Panc1 (cell line): ENCODE data around the gene TACC2. TPM values are rescaled to one million over a fixed set of nuclear protein-coding genes. Genes with fewer than 3 reads are reported as not detected.

Source experiments
- ATAC-seq: fragments of 200-7000 bp; cut with Tn5 transposase; 2 replicates; pipeline ENCODE4 v1.9.1; 2020; ENCODE audit warnings: mild to moderate bottlenecking, moderate library complexity
- BruUV-seq: library from RNA; stranded (reverse); fragments of 400-500 nt; replicated peaks from 2 replicates; lab custom pipeline; 2021; lab: Mats Ljungman, UMichigan
- CTCF ChIA-PET: fragments of 300-600 bp; sonication (Branson Sonifier 250); formaldehyde crosslinking; loops from one replicate; lab custom pipeline; 2022; ENCODE audit warnings: antibody characterized with exemption; lab: Charles Lee
- POLR2A ChIA-PET: fragments of 300-600 bp; sonication (Branson Sonifier 250); formaldehyde crosslinking; loops from one replicate; lab custom pipeline; 2022; ENCODE audit warnings: antibody characterized with exemption; lab: Charles Lee
- DNase-seq: peaks from one replicate; pipeline ENCODE4 v3.0.0-alpha.2; 2010; ENCODE audit warnings: low read depth, low spot score
- H3K27ac ChIP-seq: 2 replicates; pipeline ENCODE4 v1.5.1; 2011; ENCODE audit warnings: mild to moderate bottlenecking, low read length, inconsistent platforms
- H3K27me3 ChIP-seq: fragments of 200-500 bp; sonication (Bioruptor generic); 2 replicates; pipeline ENCODE4 v1.6.0; 2014; ENCODE audit warnings: low read length, inconsistent platforms; ENCODE audit not compliant: control insufficient read depth, insufficient read depth
- H3K36me3 ChIP-seq: fragments of 200-500 bp; sonication (Bioruptor generic); 2 replicates; pipeline ENCODE4 v1.5.1; 2014; ENCODE audit warnings: inconsistent platforms, mild to moderate bottlenecking, low read length, moderate library complexity; ENCODE audit not compliant: control insufficient read depth, insufficient read depth
- H3K4me1 ChIP-seq: 2 replicates; pipeline ENCODE4 v1.5.1; 2011; ENCODE audit warnings: inconsistent platforms, mild to moderate bottlenecking, low read length, moderate library complexity; ENCODE audit not compliant: control insufficient read depth, insufficient read depth
- H3K4me3 ChIP-seq, 2 experiments: 2 replicates each; pipeline ENCODE4 v1.5.1; 2011 to 2012; ENCODE audit warnings: low read depth in 2 of 2, low read length in 2 of 2, mild to moderate bottlenecking in 2 of 2, inconsistent platforms in 1 of 2, moderate library complexity in 1 of 2
- H3K9me3 ChIP-seq: fragments of 200-500 bp; sonication (Bioruptor generic); 2 replicates; pipeline ENCODE4 v1.5.1; 2014; ENCODE audit warnings: low read depth, mild to moderate bottlenecking, inconsistent platforms, low read length, moderate library complexity; ENCODE audit not compliant: control insufficient read depth, insufficient read depth
- POLR2AphosphoS5 ChIP-seq: IDR thresholded peaks from 2 replicates; pipeline ENCODE4 v1.6.1; 2012; ENCODE audit warnings: mild to moderate bottlenecking, low read depth, low read length, moderate library complexity
- SIN3A ChIP-seq: IDR thresholded peaks from 2 replicates; pipeline ENCODE4 v1.6.1; 2012; ENCODE audit warnings: low read depth, mild to moderate bottlenecking, low read length, moderate library complexity, borderline replicate concordance; ENCODE audit not compliant: insufficient read depth
- TCF7L2 ChIP-seq: IDR thresholded peaks from 2 replicates; pipeline ENCODE4 v1.6.1; 2011; ENCODE audit warnings: mild to moderate bottlenecking, low read depth, low read length, inconsistent platforms
- in situ Hi-C: cut with HindIII; loops from 2 replicates; pipeline ENCODE4 v1.10.0; 2016; ENCODE audit warnings: low sequenced_read_pairs, low pct_unique_long_range_greater_than_20kb
- intact Hi-C: fragments of 100-400 bp; cut with micrococcal nuclease; formaldehyde crosslinking; loops from one replicate; pipeline ENCODE4 v1.10.0; 2022; ENCODE audit not compliant: unreplicated experiment
- total RNA-seq: library from RNA; stranded (reverse); gene quantifications from one replicate; pipeline ENCODE4 v1.2.1, GENCODE V29; 2021; ENCODE audit not compliant: unreplicated experiment
- TF ChIP-seq, protein P1 (sequence below): fragments of 450-650 bp; IDR thresholded peaks from 2 replicates; pipeline ENCODE4 v1.5.1; 2017; ENCODE audit warnings: mild to moderate bottlenecking
- TF ChIP-seq, protein P2 (sequence below), 2 experiments: IDR thresholded peaks; 2 replicates each; pipeline ENCODE4 v1.6.1; 2011 to 2012; ENCODE audit warnings: low read depth in 2 of 2, control low read depth in 1 of 2, low read length in 1 of 2, mild to moderate bottlenecking in 1 of 2, moderate library complexity in 1 of 2; ENCODE audit not compliant: insufficient read depth in 1 of 2

The TACC2 gene
- total RNA-seq, 1 experiment from 2014 or later = 133 TPM

DNA sequence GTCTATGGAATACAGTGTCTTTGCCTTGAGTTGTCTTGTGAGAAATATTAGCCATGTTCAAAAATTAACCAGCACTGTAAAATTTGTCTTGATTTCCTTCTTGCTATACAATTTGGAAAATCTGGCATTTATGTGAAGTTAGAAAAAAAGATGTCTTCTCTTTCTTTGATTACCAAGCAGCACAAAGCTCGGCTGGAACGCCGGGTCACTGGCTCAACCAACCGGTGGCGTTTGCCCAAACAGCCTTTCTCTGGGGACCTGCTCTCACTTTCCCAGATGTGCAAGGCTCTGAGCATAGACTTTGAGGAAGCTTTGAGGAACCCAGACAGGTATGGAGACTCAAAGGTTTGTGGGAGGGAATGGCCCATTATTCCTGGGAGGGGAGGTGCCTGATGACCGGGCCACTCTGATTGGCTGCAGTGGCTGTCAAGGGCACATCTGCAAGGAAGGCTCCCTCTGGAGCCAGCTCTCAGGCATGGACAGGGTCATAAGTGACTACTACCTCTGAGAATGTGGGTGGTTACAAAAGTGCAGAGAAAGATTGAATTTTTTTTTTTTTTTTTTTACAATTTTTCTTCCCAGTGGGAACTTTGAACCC is 287.7 kb downstream of the TACC2 start:
- Histone ChIP-seq H3K9me3 (no peaks in the 10 kb centered on the region), H3K4me1 (peaks cover 8% of the 10 kb centered on the region), H3K27ac (no peak overlapping the region), H3K4me3 (no peak overlapping the region), H3K27me3 (no peaks in the 10 kb centered on the region), H3K36me3 (no peaks in the 10 kb centered on the region)
- no peak for TF ChIP-seq SIN3A
- no peak for TF ChIP-seq TCF7L2
- TF ChIP-seq, protein P1, sequence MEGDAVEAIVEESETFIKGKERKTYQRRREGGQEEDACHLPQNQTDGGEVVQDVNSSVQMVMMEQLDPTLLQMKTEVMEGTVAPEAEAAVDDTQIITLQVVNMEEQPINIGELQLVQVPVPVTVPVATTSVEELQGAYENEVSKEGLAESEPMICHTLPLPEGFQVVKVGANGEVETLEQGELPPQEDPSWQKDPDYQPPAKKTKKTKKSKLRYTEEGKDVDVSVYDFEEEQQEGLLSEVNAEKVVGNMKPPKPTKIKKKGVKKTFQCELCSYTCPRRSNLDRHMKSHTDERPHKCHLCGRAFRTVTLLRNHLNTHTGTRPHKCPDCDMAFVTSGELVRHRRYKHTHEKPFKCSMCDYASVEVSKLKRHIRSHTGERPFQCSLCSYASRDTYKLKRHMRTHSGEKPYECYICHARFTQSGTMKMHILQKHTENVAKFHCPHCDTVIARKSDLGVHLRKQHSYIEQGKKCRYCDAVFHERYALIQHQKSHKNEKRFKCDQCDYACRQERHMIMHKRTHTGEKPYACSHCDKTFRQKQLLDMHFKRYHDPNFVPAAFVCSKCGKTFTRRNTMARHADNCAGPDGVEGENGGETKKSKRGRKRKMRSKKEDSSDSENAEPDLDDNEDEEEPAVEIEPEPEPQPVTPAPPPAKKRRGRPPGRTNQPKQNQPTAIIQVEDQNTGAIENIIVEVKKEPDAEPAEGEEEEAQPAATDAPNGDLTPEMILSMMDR = no peak
- TF ChIP-seq POLR2AphosphoS5 = no peak
- TF ChIP-seq, protein P2, sequence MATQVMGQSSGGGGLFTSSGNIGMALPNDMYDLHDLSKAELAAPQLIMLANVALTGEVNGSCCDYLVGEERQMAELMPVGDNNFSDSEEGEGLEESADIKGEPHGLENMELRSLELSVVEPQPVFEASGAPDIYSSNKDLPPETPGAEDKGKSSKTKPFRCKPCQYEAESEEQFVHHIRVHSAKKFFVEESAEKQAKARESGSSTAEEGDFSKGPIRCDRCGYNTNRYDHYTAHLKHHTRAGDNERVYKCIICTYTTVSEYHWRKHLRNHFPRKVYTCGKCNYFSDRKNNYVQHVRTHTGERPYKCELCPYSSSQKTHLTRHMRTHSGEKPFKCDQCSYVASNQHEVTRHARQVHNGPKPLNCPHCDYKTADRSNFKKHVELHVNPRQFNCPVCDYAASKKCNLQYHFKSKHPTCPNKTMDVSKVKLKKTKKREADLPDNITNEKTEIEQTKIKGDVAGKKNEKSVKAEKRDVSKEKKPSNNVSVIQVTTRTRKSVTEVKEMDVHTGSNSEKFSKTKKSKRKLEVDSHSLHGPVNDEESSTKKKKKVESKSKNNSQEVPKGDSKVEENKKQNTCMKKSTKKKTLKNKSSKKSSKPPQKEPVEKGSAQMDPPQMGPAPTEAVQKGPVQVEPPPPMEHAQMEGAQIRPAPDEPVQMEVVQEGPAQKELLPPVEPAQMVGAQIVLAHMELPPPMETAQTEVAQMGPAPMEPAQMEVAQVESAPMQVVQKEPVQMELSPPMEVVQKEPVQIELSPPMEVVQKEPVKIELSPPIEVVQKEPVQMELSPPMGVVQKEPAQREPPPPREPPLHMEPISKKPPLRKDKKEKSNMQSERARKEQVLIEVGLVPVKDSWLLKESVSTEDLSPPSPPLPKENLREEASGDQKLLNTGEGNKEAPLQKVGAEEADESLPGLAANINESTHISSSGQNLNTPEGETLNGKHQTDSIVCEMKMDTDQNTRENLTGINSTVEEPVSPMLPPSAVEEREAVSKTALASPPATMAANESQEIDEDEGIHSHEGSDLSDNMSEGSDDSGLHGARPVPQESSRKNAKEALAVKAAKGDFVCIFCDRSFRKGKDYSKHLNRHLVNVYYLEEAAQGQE (IDR thresholded peaks at IDR 0.05; ENCODE audit: insufficient read depth in 1 of 2, low read depth in 2 of 2, low read length in 1 of 2) = no peak
- intact Hi-C loops (no loop called here), in situ Hi-C loops (no loop called here)
- ChIA-PET CTCF (no interaction called here), POLR2A (interaction anchor here (0.7 kb wide), 1 partner anchor 187 kb away, joined by 6 read pairs; no protein-coding TSS in a partner anchor)
- no TSS peak for BruUV-seq
- no peak for ATAC-seq
- DNase-seq = no peak

DNA sequence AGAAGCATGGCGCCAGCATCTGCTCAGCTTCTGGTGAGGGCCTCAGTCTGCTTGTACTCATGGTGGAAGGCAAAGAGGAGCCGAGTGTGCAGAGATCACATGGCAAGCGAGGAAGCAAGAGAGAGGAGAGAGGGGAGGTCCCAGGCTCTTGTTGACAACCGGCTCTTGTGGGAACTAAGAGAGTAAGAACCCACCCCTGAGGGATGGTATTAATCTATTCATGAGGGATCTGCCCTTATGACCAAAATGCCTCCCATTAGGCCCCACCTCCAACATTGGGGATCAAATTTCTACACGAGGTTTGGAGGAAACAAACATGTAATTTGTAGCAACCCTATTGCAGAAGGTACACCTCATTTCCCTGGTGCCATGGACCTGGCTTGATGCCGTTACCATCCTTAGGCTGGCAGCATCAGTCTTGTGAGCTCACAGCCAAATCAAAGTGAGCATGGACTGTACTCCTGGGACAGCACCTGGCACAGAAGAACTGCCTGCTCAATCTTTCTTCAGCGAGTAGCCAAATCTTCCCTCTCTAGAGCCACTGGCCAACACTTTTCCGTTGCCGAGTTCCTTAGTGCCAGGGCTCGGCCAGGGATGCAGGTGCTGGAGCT is 288.7 kb downstream of the TACC2 start:
- ATAC-seq (no peak), DNase-seq (no peak)
- H3K27ac ChIP-seq = no peak overlapping the region
- BruUV-seq = no TSS peak
- ChIA-PET POLR2A (interaction anchor here (0.7 kb wide), 1 partner anchor 186 kb away, joined by 6 read pairs; no protein-coding TSS in a partner anchor), CTCF (interaction anchor here (0.7 kb wide), 1 partner anchor 158 kb away, joined by 4 read pairs; no protein-coding TSS in a partner anchor)
- H3K4me3 ChIP-seq = no peak overlapping the region
- no peak for TF ChIP-seq TCF7L2
- no peak for TF ChIP-seq POLR2AphosphoS5
- intact Hi-C loops (no loop called here), in situ Hi-C loops (no loop called here)
- peaks cover 8% of the 10 kb centered on the region for H3K4me1 ChIP-seq
- H3K9me3 ChIP-seq = no peaks in the 10 kb centered on the region
- no peaks in the 10 kb centered on the region for H3K27me3 ChIP-seq
- no peaks in the 10 kb centered on the region for H3K36me3 ChIP-seq
